Fibroblast of pulmonary artery (primary cell): Measurements from ENCODE around the gene RASSF1.

ENCODE experiments used
- DNase-seq: peaks from one replicate; pipeline ENCODE4 v3.0.0-alpha.2; 2010; ENCODE audit warnings: low read depth
- H3K4me3 ChIP-seq: replicated peaks from 2 replicates; pipeline ENCODE4 v1.5.1; 2011; ENCODE audit warnings: low read depth, mild to moderate bottlenecking, control low read depth, low read length, moderate library complexity
- TF ChIP-seq, protein P1 (sequence below): IDR thresholded peaks from 2 replicates; pipeline ENCODE4 v1.5.1; 2011; ENCODE audit warnings: mild to moderate bottlenecking, control low read depth, low read length, inconsistent platforms; ENCODE audit errors: missing control alignments

RASSF1 gene

DNA sequence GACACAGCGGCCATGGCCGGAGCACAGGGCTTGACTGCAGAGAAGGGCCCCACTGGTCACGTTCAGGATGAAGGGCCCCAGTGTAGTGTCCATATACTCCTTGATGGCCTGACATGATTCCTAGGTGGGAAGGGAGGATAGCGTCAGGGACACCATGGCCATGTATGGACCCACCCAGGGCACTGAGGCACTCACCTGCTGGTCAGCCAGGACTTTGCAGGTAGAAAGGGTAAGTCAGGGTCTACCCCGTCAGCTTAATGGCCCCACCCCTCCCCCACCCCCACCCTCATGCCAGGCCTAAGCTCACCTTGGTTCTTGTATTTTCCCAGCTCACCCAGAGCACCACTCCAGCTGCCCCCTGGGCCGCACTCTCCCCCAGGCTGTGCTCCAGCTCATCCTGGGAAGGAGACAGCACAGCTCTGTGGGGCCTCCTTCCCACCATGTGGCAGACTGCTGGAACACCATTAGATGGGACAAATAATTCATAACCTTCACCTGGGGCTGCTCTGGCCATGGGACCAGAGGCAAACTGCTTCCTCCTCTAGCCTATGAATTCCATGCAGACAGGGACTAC, 39.9 kb downstream of the RASSF1 start:
- TF ChIP-seq, protein P1, sequence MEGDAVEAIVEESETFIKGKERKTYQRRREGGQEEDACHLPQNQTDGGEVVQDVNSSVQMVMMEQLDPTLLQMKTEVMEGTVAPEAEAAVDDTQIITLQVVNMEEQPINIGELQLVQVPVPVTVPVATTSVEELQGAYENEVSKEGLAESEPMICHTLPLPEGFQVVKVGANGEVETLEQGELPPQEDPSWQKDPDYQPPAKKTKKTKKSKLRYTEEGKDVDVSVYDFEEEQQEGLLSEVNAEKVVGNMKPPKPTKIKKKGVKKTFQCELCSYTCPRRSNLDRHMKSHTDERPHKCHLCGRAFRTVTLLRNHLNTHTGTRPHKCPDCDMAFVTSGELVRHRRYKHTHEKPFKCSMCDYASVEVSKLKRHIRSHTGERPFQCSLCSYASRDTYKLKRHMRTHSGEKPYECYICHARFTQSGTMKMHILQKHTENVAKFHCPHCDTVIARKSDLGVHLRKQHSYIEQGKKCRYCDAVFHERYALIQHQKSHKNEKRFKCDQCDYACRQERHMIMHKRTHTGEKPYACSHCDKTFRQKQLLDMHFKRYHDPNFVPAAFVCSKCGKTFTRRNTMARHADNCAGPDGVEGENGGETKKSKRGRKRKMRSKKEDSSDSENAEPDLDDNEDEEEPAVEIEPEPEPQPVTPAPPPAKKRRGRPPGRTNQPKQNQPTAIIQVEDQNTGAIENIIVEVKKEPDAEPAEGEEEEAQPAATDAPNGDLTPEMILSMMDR = no peak
- H3K4me3 ChIP-seq = no peak overlapping the region
- DNase-seq = no peak

DNA sequence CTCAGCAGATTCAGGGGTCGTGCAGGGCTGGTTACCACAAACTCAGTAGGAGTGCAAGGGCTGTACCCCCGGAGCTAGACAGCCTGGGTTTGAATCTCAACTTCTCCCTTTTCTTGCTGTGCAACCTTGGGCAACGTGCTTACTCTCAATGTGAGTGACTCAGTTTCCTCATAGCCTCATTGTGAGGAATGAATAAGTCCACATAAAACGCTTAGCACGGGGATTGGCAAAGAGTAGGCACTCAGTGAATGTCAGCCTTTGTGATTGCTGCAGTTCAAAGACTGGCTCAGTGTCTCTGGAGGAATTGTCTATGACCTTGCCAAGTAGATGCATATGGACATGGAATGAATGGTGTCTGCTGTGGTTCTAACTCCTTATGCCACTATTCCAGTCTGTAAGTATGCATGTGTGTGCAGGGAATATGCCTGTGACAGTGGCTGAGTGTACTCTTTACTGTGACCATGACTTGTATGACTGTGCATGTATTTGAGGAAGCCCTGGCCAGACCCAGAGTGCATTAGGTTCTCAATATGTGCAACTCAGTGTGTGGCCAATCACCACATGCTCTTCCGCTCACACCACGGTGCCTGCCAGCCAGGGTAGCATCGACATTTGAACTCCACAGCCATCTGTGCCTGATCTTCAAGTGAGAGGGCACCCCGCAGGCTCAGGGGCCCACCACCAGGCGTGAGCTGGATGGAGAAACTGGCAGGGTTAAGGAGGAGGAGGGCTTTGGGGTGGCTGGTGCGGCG, 40.5 kb downstream of the RASSF1 start:
- peak; percentile 49 for DNase-seq
- peak overlapping the region; percentile 55 for H3K4me3 ChIP-seq
- TF ChIP-seq, protein P1 = no peak

DNA sequence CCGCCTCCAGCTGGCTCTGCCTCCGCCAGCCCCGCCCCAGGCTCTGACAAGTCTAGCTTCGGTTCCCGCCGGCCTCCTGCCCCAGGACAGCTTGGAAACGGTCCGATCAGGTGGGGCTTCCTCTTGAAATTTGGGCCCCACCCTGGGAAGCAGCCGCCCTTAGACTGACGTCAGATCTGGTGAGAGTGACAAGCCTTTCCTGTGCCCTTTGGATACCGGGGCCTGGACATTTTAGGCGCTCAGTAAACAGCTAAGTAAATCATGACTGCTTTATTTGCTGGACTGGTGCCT, 41.1 kb downstream of the RASSF1 start:
- no peak for DNase-seq
- TF ChIP-seq, protein P1 = no peak
- H3K4me3 ChIP-seq = peak overlapping the region; percentile 55

DNA sequence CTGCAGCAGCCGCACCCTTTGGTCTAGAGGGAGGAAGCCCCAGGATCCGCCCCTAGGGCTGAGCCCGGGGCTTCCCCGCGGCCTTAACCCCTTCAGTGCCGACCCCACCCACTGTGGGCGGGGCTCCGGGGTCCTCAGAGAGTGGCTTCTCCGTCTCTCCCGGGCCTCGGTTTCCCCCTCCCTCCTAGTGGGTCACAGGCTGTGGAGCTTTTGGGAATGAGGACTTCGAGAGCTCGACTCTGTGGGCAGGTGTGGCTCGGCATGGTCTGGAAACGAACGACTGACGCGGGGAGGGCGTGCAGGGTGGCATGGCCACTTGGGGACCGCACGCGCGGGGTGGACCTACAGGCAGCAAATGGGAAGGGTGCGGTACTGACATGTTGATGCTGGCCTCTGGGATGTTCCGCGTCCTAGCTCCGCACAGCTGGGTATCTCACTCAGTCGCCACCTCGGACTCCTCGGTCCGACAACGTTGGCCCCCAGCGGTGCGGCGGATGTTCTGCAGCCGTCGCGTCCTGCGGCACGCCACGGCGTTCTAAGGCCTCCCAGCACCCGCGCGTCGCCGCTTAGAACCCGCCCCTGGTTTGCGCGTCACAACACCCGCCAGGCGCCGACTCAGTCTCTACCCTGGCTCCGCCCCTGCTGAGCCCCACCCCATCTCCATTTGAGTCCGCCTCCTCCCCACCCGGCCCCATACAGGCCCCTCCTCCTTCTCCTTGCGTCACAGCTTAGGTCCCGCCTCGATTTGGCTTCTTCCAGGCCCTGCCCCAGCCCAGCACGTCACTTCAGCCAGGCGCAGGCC, 41.6 kb downstream of the RASSF1 start, which contains the start of the genes HYAL3 and NAA80:
TSS of gene HYAL3 (minus strand) at position 570 of the 802 bp plus-strand sequence. CDS start 3,803 bp downstream, outside the sequence.
TSS of gene NAA80 (minus strand) at position 570 of the 802 bp plus-strand sequence. CDS start 1,942 bp downstream, outside the sequence.
- peak; percentile 100 for DNase-seq
- peak within 1 kb of the TSS; percentile 72 for H3K4me3 ChIP-seq
- TF ChIP-seq, protein P1 = peak; percentile 9

DNA sequence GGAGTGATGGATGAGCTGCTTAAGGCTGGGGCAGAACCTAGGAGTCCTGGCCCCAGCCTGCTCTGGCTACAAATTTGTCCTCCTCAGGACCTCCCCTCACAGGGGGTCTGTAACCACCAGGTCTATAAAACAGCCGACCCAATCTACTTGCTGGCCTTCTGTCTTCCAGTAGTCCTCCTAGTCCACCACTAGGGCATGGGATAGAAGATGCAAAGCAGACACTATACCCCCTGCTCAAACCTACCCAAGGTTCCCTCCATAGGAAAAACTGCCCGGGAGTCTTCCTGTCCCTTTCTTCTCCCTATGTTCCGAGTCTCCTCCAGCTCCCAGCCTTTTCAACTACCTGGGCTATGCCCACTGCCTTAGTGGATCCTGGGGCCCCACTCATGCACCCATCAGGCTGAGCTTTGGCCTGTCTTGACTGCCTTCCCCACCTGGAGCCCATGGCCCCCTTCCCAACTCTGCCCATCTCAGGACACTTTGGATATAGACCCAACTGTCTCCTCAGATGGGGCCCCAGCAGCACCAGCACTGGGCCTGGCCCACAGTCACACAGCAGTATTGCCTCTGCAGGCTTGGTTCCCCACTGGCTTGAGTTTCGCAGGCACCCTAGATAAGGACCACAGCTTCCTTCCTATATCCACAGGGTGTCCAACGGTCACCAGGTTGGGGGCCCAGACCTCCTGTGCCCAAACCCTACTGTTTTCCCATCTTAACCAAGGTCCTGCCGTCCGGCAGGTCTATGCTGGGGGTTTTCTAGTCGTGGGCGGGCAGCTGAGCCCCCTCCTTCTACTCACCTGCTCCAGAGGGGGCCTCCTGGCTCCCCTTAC, 42.5 kb downstream of the RASSF1 start:
- TF ChIP-seq, protein P1 = peak; percentile 26
- no peak for DNase-seq
- H3K4me3 ChIP-seq = peak overlapping the region; percentile 72

DNA sequence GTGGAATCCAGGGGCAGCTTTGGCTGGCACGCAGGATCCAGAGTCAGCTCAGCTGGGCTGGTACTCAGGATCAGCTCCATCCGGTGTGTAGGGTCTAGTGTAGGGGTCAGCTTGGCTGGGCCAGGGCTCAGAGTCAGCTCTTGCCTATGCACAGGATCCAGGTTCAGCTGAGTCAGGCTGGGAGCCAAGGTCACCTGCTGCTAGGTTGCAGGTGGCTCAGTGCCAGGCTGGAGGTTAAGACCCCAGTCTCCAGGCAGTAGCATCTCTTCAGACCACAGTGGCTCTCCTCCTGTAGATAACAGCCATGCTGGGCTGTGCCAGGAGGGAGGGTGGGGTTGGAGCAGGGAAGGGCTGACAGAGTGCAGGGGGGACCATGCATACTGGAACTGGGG, 43.3 kb downstream of the RASSF1 start:
- TF ChIP-seq, protein P1 = no peak
- H3K4me3 ChIP-seq = no peak overlapping the region
- no peak for DNase-seq
